GM18873 (cell line): ENCODE measurements around the gene SRRM2.

Experiments
- ATAC-seq: cut with Tn5 transposase; IDR thresholded peaks from one replicate; pipeline ENCODE4 v1.9.1; 2021; ENCODE audit warnings: mild to moderate bottlenecking, moderate library complexity, moderate number of reproducible peaks; ENCODE audit not compliant: unreplicated experiment, low FRiP score

The SRRM2 gene

GRCh38 chr16:2752035-2752849 lies at the start of gene SRRM2:
TSS of gene SRRM2 (plus strand) at chr16:2752638. CDS start at chr16:2756365, 3,727 bp downstream.
- peak; percentile 75 for ATAC-seq

- ATAC-seq = no peak
These were observed 49.3 kb upstream of the SRRM2 start for GRCh38 chr16:2702871-2703745.

- no peak for ATAC-seq
These were observed 48.1 kb upstream of the SRRM2 start for GRCh38 chr16:2704166-2704982.

- ATAC-seq = no peak
These were observed 47.5 kb upstream of the SRRM2 start for GRCh38 chr16:2704983-2705275.

- no peak for ATAC-seq
These were observed 47.1 kb upstream of the SRRM2 start for GRCh38 chr16:2705351-2705750.

- no peak for ATAC-seq
These were observed 46.4 kb upstream of the SRRM2 start for GRCh38 chr16:2706085-2706484.

- ATAC-seq = no peak
These were observed 45.7 kb upstream of the SRRM2 start for GRCh38 chr16:2706611-2707311.

GRCh38 chr16:2707368-2708289 lies 44.8 kb upstream of the SRRM2 start:
- ATAC-seq = no peak

- no peak for ATAC-seq
These were observed 44.2 kb upstream of the SRRM2 start for GRCh38 chr16:2708290-2708639.

GRCh38 chr16:2708955-2709587 lies 43.4 kb upstream of the SRRM2 start:
- ATAC-seq = no peak

GRCh38 chr16:2709588-2709984 lies 42.9 kb upstream of the SRRM2 start:
- no peak for ATAC-seq

GRCh38 chr16:2710021-2710710 lies 42.3 kb upstream of the SRRM2 start:
- ATAC-seq = no peak

- ATAC-seq = no peak
These were observed 41.7 kb upstream of the SRRM2 start for GRCh38 chr16:2710711-2711231.

GRCh38 chr16:2711370-2712062 lies 40.9 kb upstream of the SRRM2 start:
- no peak for ATAC-seq

GRCh38 chr16:2712063-2712441 lies 40.4 kb upstream of the SRRM2 start:
- no peak for ATAC-seq

- no peak for ATAC-seq
These were observed 39.9 kb upstream of the SRRM2 start for GRCh38 chr16:2712546-2712945.

GRCh38 chr16:2713523-2713922 lies 38.9 kb upstream of the SRRM2 start:
- ATAC-seq = no peak
